Progenitor cell of endocrine pancreas (in vitro differentiated cells): ENCODE measurements around the gene SLC2A6. TPM values are rescaled to one million over a fixed set of nuclear protein-coding genes. Genes with fewer than 3 reads are reported as not detected.

Source experiments
- DNase-seq: peaks from one replicate; pipeline ENCODE4 v3.0.0; 2021; ENCODE audit warnings: low spot score; ENCODE audit not compliant: unreplicated experiment
- H3K27ac Mint-ChIP-seq: 2 replicates; pipeline ENCODE4 v1.8.0; 2021; ENCODE audit warnings: mild to moderate bottlenecking, moderate library complexity, mixed read lengths
- H3K27me3 Mint-ChIP-seq: 2 replicates; pipeline ENCODE4 v1.8.0; 2021; ENCODE audit warnings: mixed read lengths
- H3K36me3 Mint-ChIP-seq: 2 replicates; pipeline ENCODE4 v1.8.0; 2022; ENCODE audit warnings: mixed read lengths; ENCODE audit not compliant: insufficient read depth
- H3K4me1 Mint-ChIP-seq: 2 replicates; pipeline ENCODE4 v1.8.0; 2021; ENCODE audit warnings: low read depth, mixed read lengths
- H3K4me3 Mint-ChIP-seq: 2 replicates; pipeline ENCODE4 v1.8.0; 2021; ENCODE audit warnings: low read depth, mild to moderate bottlenecking, moderate library complexity, mixed read lengths
- H3K9me3 Mint-ChIP-seq: 2 replicates; pipeline ENCODE4 v1.8.0; 2021; ENCODE audit warnings: low read depth, mixed read lengths
- CTCF ChIP-seq: fragments of 200-600 bp; sonication (generic); IDR thresholded peaks from one replicate; pipeline ENCODE4 v1.5.0; 2021; ENCODE audit warnings: antibody characterized with exemption, mild to moderate bottlenecking; ENCODE audit not compliant: unreplicated experiment
- total RNA-seq: library from RNA; stranded (reverse); gene quantifications from 2 replicates; pipeline ENCODE4 v1.2.1, GENCODE V29; 2021

The SLC2A6 gene
- total RNA-seq, 1 donor from 2014 or later: 4.7 TPM

- H3K4me1 Mint-ChIP-seq: no peaks in the 10 kb centered on the region
- H3K36me3 Mint-ChIP-seq: no peaks in the 10 kb centered on the region
- DNase-seq: no peak
- H3K9me3 Mint-ChIP-seq: no peaks in the 10 kb centered on the region
- no peak overlapping the region for H3K4me3 Mint-ChIP-seq
- no peak overlapping the region for H3K27ac Mint-ChIP-seq
- peaks cover 6% of the 10 kb centered on the region for H3K27me3 Mint-ChIP-seq
- no peak for TF ChIP-seq CTCF
Observed at GRCh38 chr9:133489253-133490190, 10.6 kb upstream of the SLC2A6 start.

DNA sequence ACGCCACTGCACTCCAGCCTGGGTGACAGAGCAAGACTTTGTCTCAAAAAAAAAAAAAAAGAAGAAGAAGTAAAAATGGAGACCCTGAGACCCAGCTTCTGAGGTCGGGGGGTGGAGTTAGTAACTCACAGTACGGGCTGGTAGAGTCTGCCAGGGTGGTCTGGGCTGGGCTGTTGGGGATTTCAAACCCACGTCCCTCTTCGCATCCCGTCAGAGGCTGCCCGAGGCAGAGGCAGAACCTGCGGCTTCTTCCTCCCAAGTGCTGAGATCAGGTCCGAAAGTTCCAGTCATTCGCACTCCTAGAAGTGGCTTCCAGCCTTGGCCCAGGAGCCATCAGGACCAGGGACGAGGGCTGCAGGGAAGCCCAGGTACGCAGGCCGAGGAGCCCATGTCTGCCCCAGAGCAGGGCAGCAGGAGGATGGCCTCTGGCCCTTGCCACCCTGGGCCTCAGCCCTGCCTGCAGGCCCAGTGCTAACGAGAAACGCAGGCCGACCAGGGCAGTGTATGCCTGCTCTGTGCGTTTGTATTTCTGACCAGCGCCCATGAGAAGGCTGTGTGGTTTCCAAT is 9.9 kb upstream of the SLC2A6 start:
- no peak for DNase-seq
- TF ChIP-seq CTCF: no peak
- H3K36me3 Mint-ChIP-seq: no peaks in the 10 kb centered on the region
- peaks cover 11% of the 10 kb centered on the region for H3K27me3 Mint-ChIP-seq
- H3K4me1 Mint-ChIP-seq: no peaks in the 10 kb centered on the region
- H3K4me3 Mint-ChIP-seq: no peak overlapping the region
- no peaks in the 10 kb centered on the region for H3K9me3 Mint-ChIP-seq
- H3K27ac Mint-ChIP-seq: no peak overlapping the region

DNA sequence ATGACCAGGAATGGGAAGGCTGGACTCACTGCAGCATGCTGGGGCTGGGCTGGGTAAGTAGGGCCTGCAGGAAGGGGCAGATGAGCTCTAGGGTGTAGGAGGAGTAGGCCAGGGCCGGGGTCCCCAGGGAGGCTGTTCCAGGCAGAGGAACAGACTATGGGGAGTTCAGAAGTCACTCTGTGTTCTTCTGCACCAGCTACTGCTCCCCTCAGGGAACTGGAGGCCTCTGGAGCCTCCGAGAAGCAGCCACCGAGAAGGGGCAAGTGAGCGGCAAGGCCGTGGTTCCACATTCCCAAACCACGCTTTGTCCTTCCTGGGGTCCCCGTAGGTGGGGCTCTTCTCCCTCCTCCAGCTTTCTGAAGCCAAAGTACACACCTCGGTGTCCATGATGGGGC is 8.4 kb upstream of the SLC2A6 start:
- no peak for TF ChIP-seq CTCF
- Mint-ChIP-seq H3K27ac (no peak overlapping the region), H3K4me1 (no peaks in the 10 kb centered on the region), H3K27me3 (peaks cover 22% of the 10 kb centered on the region), H3K9me3 (no peaks in the 10 kb centered on the region), H3K36me3 (no peaks in the 10 kb centered on the region), H3K4me3 (no peak overlapping the region)
- DNase-seq: no peak

GRCh38 chr9:133485531-133486260 is 6.8 kb upstream of the SLC2A6 start:
- Mint-ChIP-seq H3K4me3 (no peak overlapping the region), H3K4me1 (no peaks in the 10 kb centered on the region), H3K9me3 (no peaks in the 10 kb centered on the region), H3K36me3 (no peaks in the 10 kb centered on the region), H3K27ac (no peak overlapping the region), H3K27me3 (peaks cover 31% of the 10 kb centered on the region)
- TF ChIP-seq CTCF: no peak
- DNase-seq: no peak
